ENCODE results near the gene CD19.

DNA sequence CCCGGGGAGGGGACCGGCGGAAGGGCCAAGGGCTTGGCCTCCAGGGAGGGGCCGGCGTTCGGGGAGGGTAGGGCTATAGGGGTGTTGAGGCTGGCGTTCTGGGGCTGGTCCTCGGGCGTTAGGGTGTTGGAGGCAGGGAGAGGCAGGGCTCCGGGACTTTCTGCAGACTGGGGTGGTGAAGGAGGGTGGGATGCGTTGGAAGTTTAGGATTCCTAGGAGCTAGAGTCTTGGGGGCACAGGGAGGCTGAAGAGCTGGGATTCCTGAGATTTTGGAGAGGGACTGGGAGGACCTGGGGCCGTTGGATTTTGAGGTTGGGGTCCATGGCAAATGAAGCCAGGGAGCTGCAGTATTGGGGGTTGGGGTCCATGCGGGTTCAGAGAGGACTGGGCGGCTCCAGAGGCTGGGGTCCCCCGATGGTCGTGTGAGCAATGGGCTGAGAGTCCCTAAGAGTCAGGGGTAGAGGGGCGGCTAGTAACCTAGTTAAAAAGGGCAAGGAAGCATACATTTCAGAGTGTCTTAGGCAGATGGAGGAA lies 19.7 kb downstream of the CD19 start:
- TF ChIP-seq, protein P1, sequence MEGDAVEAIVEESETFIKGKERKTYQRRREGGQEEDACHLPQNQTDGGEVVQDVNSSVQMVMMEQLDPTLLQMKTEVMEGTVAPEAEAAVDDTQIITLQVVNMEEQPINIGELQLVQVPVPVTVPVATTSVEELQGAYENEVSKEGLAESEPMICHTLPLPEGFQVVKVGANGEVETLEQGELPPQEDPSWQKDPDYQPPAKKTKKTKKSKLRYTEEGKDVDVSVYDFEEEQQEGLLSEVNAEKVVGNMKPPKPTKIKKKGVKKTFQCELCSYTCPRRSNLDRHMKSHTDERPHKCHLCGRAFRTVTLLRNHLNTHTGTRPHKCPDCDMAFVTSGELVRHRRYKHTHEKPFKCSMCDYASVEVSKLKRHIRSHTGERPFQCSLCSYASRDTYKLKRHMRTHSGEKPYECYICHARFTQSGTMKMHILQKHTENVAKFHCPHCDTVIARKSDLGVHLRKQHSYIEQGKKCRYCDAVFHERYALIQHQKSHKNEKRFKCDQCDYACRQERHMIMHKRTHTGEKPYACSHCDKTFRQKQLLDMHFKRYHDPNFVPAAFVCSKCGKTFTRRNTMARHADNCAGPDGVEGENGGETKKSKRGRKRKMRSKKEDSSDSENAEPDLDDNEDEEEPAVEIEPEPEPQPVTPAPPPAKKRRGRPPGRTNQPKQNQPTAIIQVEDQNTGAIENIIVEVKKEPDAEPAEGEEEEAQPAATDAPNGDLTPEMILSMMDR (IDR thresholded peaks at IDR 0.05) = no peak
- TF ChIP-seq POLR2A (IDR thresholded peaks at IDR 0.05) = no peak
